Superior temporal gyrus (tissue), 1 donor: ENCODE results near the gene SCN2B.
"Not testable (repeated sequence)": the region's sequence is repeated elsewhere in the genome, so short reads cannot be mapped to it uniquely, and the experiment has no call there.

Experiments used
- DNase-seq: peaks from one replicate; pipeline ENCODE4 v3.0.0-alpha.2; 2016; ENCODE audit errors: extremely low spot score

Gene SCN2B

DNA sequence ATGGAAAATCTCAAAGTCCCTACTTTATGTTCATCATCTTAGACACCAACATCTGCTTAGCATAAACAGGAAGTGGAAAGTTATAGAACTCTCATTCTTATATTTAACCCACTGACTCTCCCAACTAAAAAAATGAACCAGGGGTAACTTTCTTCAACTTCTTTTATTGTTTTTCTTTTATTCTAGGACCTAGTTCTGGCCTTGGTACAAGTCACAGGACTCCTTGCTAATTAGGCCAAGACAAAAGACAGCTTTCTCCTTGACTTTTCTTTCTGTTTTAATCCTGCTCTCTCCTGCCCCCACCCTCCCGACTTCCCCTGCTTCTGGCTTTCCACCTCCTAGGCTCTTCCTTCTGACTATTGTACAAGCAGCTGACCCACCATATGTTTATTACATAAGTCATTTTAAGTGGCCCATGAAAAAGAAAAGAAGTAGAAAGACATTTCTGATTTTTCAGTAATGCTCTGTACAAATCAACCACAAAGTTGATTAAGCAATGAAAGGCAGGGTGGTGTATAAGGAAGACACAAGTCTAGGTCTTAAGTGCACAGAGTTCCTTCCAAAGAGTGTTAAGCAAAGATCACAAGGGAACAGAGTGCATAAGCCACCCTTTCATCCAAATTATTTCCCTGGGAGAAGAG lies 30.1 kb upstream of the SCN2B start:
- DNase-seq, result no peak

DNA sequence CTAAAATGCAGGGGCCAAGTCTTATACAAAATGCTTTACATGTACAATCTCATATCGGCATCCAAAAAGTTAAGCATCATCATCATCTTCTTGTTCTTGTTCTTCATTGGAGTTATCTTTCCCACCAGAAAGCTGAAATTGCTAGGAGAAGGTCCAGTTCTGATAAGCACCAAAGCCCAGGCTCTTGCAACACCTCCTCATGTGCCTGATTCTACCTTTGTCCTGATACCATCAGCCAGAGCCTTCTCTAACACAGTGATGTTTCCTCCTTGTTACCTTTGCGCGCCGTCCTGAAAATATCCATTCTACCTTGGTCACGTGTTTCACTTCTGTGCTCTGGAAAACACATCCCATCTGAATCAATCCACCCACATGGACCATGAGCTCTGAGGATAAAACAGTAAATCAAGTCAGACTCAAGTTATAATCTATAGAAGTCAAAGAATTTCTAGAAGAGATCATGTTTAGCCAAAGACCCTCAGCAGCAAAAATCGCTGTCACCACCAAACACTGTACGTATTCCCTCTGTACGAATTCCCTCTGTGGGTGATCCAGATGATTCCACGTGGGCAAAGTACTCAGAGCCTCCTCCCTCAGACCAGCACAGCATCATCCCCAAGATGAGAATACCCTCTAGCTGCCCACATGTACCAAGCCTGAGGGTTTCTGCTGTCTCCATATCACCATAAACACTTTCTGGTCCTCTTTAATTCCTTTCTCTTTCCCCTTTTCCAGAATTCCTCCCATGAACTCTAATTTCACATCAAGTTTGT lies 29.4 kb upstream of the SCN2B start:
- no peak for DNase-seq

DNA sequence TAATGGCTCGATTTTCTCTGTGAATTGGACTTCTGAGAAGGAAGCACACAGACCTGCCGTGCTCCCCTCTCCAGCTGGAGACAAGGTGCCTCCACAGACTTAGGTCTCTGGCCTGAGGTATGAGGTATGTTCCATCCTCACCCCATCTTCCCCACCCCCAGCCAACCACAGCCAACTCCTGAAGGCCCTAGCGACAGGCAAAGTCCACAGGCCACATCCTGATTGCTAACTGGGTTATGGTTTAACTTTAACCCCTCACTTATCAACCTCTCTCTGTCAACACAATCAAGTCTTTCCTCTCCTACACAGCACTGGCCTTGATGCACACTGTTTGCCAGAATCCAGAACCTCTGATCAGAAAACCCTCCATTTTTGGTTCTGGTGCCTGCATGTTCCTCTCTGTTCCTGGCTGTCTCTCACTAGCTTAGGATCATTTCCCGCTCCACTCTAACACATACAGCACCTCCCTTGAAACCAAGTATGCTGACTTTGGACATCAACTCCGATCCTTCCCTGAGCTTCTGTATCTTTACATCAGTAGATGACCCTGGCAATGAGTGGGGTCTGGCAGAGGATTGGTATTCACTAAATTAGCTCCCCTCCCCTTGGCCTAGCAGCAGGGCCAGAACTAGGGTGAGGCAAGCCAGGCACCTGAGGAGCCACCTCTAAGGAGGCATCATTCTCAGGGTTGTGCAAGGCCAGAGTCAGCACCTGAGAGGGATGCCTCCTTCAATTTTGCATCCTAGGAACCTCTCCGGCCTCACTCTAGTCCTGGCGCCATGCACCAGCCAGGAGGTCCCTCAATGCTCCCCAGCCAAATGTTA lies 26.4 kb upstream of the SCN2B start:
- DNase-seq, result no peak

GRCh38 chr11:118201966-118202365 lies 25.5 kb upstream of the SCN2B start:
- DNase-seq, result no peak

- no peak for DNase-seq
Observed at GRCh38 chr11:118200901-118201680, 24.7 kb upstream of the SCN2B start.

GRCh38 chr11:118200497-118200896 lies 24.1 kb upstream of the SCN2B start:
- no peak for DNase-seq

- no peak for DNase-seq
Observed at GRCh38 chr11:118199135-118199534, 22.7 kb upstream of the SCN2B start.

DNA sequence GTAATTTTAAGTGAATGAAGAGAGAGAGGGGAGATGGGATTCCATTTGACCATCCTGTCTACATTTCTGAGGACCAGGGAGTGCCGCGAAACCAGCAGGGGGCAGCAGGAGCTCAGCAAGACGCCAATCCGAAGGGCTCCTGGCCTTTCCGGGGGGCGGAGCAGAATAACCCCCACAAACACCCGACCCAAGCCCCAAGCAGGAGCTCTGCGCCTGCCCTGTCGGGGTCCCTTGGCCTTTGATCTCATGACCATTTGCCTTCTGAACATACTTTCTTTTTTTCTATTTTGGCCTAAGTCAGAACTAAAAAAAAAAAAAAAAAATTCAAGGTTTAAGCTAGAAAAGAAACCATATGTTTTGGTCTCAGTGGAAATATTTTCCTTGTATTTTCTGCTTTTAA lies 21.9 kb upstream of the SCN2B start:
- peak; percentile 81 for DNase-seq

DNA sequence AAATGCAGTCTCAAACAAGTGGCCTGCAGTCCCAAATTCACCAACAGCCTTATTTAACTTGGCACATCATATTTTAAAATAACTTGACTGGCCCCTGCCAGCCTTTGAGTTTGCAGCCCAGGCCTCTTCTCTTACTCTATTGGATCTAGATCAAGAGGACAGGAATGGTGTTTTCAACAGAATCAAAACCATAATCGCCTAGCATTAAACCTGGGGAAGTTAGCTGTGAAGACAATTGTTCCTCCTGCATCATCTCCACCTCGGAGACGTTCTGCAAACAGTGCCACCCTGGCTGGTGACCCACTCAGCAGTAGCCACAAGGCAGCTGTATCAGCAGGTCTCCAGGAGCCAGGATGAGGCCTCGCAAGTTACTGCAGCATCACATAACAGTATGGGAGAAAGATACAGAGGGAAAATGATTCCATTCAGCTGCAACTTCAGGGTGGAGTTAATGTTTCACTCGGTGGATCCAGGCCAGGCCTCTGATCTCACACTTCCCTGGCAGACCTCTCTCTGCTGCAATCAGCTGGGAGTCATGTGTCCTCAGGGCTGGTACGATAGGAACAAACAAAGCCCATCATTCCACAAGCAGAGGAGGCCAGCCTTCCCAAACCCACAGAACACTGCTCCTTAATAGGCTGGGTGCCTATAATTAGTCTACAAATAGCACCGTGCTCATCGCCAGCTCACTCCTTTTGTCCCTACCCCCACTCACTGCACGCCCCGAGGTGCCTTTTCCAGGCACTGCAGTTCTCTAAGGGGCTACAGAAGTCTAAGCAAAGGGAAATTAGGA lies 18.6 kb upstream of the SCN2B start:
- DNase-seq, result peak; percentile 87

DNA sequence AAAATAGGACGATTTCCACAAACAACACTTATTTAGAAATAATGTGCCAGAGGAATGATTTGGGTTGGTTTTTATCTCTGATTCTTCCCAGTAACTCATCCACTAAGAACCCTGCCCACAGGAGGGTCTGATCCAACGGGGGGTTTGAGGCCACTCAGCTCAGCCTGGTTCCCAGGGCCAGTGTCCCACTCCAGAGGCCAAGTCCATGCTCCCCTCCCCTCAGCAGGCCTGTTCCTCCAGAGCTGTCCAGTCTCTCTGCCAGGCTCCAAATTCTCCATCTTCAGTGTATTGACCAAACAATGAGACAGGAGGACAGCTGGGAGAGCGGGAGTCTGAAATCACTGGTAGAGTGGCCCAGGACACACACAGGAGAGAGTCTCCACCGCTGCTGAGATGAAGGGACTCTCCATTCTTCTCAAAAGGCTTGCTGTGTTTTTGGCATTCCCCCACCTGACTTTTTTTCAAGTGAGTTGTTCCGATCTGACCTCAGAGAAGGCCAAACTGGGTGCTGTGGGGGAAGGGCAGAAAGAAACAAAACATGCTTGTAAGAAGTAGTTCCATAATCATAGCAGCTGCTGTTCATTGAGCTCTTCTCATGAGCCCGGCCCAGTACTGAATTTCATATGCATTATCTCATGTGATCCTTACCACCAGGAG lies 17.6 kb upstream of the SCN2B start:
- DNase-seq, result peak; percentile 36

GRCh38 chr11:118192817-118193216 lies 16.4 kb upstream of the SCN2B start:
- DNase-seq, result not testable (repeated sequence)

DNA sequence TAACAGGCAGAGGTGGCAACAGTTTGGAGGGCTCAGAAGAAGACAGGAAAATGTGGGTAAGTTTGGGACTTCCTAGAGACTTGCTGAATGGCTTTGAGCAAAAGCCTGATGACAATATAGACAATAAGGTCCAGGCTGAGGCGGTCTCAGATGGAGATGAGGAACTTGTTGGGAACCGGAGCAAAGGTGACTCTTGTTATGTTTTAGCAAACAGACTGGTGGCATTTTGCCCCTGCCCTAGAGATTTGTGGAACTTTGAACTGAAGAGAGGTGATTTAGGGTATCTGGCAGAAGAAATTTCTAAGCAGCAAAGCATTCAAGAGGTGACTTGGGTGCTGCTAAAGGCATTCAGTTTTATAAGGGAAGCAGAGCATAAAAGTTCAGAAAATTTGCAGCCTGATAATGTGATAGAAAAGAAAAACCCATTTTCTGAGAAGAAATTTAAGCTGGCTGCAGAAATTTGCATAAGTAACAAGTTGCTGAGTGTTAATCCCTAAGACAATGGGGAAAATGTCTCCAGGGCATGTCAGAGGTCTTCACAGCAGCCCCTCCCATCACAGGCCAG lies 14.6 kb upstream of the SCN2B start:
- DNase-seq, result not testable (repeated sequence)

GRCh38 chr11:118186346-118187107 lies 10.1 kb upstream of the SCN2B start:
- DNase-seq, result no peak

DNA sequence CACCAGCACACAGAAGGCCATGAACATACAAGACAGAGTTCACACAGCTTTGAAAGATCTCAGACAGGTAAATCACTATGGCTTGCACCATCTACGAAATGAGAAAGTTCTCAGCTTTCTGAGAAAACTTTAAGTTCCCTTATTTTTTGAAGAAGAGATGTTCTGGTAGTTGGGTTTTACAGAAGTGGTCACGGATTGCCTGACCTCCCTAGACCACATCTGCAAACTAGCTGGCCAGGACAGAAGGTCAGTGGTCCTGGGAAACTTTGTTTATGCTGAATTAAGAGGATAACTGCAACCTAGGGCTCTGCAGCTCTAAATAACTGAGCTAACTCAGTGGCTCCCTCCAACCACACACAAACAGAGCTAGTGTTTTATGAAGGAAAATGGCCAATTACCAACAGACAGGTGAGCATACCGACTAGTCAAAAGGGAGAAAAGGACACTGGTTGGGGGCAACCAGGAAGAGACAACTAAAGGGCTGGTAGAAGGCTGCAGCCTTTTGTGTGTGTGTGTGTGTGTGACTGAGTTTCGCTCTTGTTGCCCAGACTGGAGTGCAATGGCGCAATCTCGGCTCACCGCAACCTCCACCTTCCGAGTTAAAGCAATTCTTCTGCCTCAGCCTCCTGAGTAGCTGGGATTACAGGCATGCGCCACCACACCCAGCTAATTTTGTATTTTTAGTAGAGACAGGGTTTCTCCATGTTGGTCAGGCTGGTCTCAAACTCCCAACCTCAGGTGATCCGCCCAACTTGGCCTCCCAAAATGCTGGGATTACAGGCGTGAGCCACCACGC lies 8.5 kb upstream of the SCN2B start:
- DNase-seq, result no peak

DNA sequence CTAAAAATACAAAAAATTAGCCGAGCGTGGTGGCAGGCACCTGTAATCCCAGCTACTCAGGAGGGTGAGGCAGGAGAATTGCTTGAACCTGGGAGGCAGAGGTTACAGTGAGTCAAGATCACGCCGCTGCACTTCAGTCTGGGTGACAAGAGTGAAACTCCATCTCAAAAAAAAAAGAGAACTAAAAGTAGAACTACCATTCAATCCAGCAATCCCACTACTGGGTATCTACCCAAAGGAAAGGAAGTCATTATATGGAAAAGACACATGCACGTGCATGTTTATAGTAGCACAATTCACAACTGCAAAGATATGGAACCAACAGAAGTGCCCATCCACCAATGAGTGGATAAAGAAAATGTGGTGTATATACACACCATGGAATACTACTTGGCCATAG lies 7.3 kb upstream of the SCN2B start:
- not testable (repeated sequence) for DNase-seq

DNA sequence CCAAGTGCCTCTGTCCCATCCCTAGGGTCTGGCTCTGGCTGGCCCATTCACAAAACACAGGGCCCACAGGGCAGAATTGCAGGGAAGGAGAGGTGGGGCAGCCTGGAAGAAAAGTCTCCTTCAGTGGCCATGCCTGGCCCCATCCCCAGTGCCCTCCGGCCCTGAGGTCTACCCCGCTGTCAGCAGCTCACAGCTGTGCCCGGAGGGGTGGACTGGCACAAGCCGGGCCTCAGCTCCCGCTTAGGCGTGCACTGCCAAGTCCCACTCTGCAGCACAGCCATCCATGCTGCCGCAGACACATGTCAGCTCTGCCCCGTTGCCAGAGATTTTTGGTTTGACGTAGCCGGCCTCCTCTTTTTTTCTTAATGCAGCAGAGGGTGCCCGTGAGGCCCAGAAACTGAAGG lies 3.9 kb upstream of the SCN2B start:
- peak; percentile 96 for DNase-seq

DNA sequence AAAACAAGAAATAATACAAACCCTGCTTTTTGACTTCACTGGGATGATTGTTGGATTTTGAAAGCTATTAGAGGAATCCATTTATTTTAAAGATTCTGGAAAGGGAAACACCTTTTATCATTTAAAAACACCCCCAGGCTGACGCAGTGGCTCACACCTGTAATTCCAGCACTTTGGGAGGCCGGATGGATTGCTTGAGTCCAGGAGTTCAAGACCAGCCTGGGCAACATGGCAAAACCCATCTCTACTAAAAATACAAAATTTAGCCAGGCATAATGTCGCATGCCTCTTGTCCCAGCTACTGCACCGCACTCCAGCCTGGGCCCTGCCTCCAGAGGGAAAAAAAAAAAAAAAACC lies 317 bp upstream of the SCN2B start:
- DNase-seq, result no peak
